Right atrium auricular region (tissue), 2 donors: ENCODE results near the gene TEX22. TPM values are rescaled to one million over a fixed set of nuclear protein-coding genes. Genes with fewer than 3 reads are reported as not detected.

ENCODE experiments used
- DNase-seq: peaks from one replicate; pipeline ENCODE4 v3.0.0-alpha.2; 2019; ENCODE audit warnings: low spot score
- H3K27ac ChIP-seq, 2 donors: fragments of 200-600 bp; sonication (generic); 1 replicate in 1 of 2; 2 replicates in 1 of 2; pipeline ENCODE4 v1.5.1; 2016 to 2019
- H3K27me3 ChIP-seq, 2 donors: fragments of 200-600 bp; sonication (generic); one replicate each; pipeline versions ENCODE4 v1.5.1 to v1.6.0; 2017 to 2019
- H3K36me3 ChIP-seq: fragments of 200-600 bp; sonication (generic); one replicate; pipeline ENCODE4 v1.5.1; 2016
- H3K4me1 ChIP-seq, 2 donors: fragments of 200-600 bp; sonication (generic); one replicate each; pipeline versions ENCODE4 v1.5.1 to v1.6.0; 2017 to 2019
- H3K4me3 ChIP-seq, 2 donors: fragments of 200-600 bp; sonication (generic); 1 replicate in 1 of 2; 2 replicates in 1 of 2; pipeline ENCODE4 v1.5.1; 2017 to 2019; ENCODE audit warnings: mild to moderate bottlenecking in 1 of 2, moderate library complexity in 1 of 2
- H3K9me3 ChIP-seq, 2 donors: fragments of 200-600 bp; sonication (generic); one replicate each; pipeline ENCODE4 v1.5.1; 2019
- CTCF ChIP-seq, 2 donors: fragments of 200-600 bp; sonication (generic); IDR thresholded peaks; one replicate each; pipeline ENCODE4 v1.5.1; 2019; ENCODE audit warnings: antibody characterized with exemption in 2 of 2
- total RNA-seq, 2 donors: library from RNA; depleted of rRNA; stranded (reverse); fragments of >200 nt; gene quantifications; one replicate each; pipeline ENCODE4 v1.1.0, GENCODE V29; 2016

The TEX22 gene
- total RNA-seq, 2 donors from 2014 or later: 0.16 TPM; not detected in 1

DNA sequence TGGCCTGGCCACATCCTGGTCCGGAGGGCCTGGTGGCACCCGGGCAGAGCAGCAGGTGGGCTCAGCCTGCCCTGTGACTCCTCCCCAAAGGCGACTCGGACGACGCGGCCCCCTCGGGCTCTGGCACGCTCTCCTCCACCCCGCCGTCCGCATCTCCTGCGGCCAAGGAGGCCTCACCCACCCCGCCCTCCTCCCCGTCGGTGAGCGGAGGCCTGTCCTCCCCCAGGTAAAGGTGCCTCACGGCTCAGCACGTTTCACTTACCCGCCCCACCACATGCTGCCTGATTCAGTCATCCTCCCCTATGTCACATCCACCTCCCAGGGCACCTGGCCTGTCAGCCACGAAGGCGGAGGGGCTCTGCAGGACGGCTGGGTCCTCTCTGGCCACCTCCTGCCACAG lies 6.8 kb upstream of the TEX22 start:
- no peak for DNase-seq

GRCh38 chr14:105392131-105393090 lies 5.9 kb upstream of the TEX22 start:
- Histone ChIP-seq H3K4me1 (peaks cover 0 to 9% of the 10 kb centered on the region in 2 donors), H3K36me3 (no peaks in the 10 kb centered on the region)
- DNase-seq: no peak

More for the DNA sequence above, 6.8 kb upstream of the TEX22 start:
- no peak overlapping the region for H3K4me3 ChIP-seq
- no peak overlapping the region for H3K27ac ChIP-seq
- H3K27me3 ChIP-seq: no peaks in the 10 kb centered on the region
- H3K9me3 ChIP-seq: no peaks in the 10 kb centered on the region
- H3K4me1 ChIP-seq: peaks cover 0 to 9% of the 10 kb centered on the region in 2 donors
- H3K36me3 ChIP-seq: no peaks in the 10 kb centered on the region
- no peak for TF ChIP-seq CTCF (IDR thresholded peaks at IDR 0.05)

DNA sequence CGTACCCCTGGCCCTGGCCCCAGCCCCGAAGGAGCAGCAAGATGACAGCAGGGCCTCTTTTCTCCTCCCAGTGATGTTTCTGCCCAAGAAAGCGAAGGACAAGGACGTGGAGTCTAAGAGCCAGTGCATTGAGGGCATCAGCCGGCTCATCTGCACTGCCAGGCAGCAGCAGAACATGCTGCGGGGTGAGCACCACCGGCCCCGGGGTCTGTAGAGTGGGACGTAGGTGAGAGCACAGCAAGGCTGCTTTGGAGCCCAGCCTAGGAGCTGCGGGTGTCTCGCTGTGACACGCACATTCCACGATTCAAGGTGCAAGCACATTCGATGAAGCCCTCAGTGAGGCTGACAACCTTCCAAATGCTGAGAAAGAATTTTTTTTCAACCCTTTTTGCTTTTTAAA lies 5.2 kb upstream of the TEX22 start:
- Histone ChIP-seq H3K9me3 (no peaks in the 10 kb centered on the region), H3K4me3 (no peak overlapping the region), H3K36me3 (no peaks in the 10 kb centered on the region), H3K27ac (no peak overlapping the region), H3K4me1 (peaks cover 0 to 15% of the 10 kb centered on the region in 2 donors), H3K27me3 (no peaks in the 10 kb centered on the region)
- no peak for DNase-seq
- no peak for TF ChIP-seq CTCF (IDR thresholded peaks at IDR 0.05)

More at GRCh38 chr14:105392131-105393090, 5.9 kb upstream of the TEX22 start:
- no peak overlapping the region for H3K4me3 ChIP-seq
- no peak overlapping the region for H3K27ac ChIP-seq
- H3K9me3 ChIP-seq: no peaks in the 10 kb centered on the region
- no peaks in the 10 kb centered on the region for H3K27me3 ChIP-seq
- no peak for TF ChIP-seq CTCF (IDR thresholded peaks at IDR 0.05)

GRCh38 chr14:105394714-105395537 lies 3.4 kb upstream of the TEX22 start:
- no peak overlapping the region for H3K4me3 ChIP-seq
- no peaks in the 10 kb centered on the region for H3K9me3 ChIP-seq
- no peak for TF ChIP-seq CTCF (IDR thresholded peaks at IDR 0.05)
- H3K27me3 ChIP-seq: no peaks in the 10 kb centered on the region
- no peak for DNase-seq
- H3K27ac ChIP-seq: no peak overlapping the region
- no peaks in the 10 kb centered on the region for H3K36me3 ChIP-seq
- H3K4me1 ChIP-seq: peaks cover 0 to 21% of the 10 kb centered on the region in 2 donors

GRCh38 chr14:105395538-105395854 lies 2.8 kb upstream of the TEX22 start:
- TF ChIP-seq CTCF (IDR thresholded peaks at IDR 0.05): no peak
- Histone ChIP-seq H3K9me3 (no peaks in the 10 kb centered on the region), H3K4me3 (no peak overlapping the region), H3K27ac (no peak overlapping the region), H3K27me3 (no peaks in the 10 kb centered on the region), H3K36me3 (no peaks in the 10 kb centered on the region), H3K4me1 (peaks cover 0 to 20% of the 10 kb centered on the region in 2 donors)
- no peak for DNase-seq
